NB4 (cell line): ENCODE results near the gene EPHA10.

ENCODE experiments used
- CTCF ChIP-seq: IDR thresholded peaks from one replicate; pipeline ENCODE4 v1.5.1; 2012; ENCODE audit warnings: low read depth, low read length
- MAX ChIP-seq: IDR thresholded peaks from 2 replicates; pipeline ENCODE4 v1.6.1; 2011; ENCODE audit warnings: low read depth, low read length
- MYC ChIP-seq: IDR thresholded peaks from 2 replicates; pipeline ENCODE4 v1.6.1; 2011; ENCODE audit warnings: low read depth, low read length
- POLR2A ChIP-seq: IDR thresholded peaks from 2 replicates; pipeline ENCODE4 v1.6.1; 2011; ENCODE audit warnings: mild to moderate bottlenecking; ENCODE audit not compliant: insufficient read length; ENCODE audit errors: extremely low read depth

DNA sequence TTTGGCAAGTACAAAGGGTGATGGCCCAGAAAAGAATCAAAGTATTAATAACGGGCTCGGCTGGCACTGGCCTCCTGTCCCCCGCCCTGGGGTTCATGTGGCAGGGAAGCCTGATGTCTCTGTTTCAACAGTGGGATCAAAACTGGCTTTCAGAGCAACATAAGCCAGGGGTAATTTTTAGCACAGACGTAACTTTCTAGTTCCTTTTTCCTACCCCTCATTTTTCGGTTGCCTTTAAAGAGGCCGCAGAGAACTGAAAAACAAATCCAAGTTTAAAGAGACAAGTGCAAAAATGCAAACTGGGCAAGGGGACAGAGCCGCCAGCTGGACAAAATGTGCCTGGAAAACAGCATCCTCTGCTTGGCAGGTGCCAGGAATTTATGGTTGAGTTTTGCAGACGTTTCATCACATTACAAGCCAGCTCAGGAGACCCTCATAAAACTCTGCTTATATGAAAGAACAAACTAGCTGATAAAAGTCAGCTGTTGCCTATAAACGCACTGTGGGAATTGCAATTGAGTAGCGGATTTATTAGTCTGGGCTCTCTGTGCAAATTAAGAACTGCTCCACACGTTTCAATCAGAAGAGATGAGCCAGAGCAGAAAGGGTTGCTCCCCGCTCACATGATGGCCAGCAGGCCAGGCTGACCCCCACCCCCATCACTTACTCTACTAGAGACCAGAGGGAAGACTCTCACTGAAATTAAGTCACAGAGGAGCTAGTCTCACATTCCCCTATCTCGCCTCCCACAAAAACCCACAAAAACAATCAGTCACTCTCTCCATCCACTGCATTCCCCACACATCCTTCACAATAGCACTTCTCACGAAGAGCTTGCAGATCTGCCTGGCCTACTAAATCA, 88.4 kb downstream of the EPHA10 start:
- no peak for TF ChIP-seq CTCF
- TF ChIP-seq POLR2A = no peak
- TF ChIP-seq MAX = no peak
- no peak for TF ChIP-seq MYC
